H1 (cell line): ENCODE measurements around the gene SH3D19. TPM values are rescaled to one million over a fixed set of nuclear protein-coding genes. Genes with fewer than 3 reads are reported as not detected.

Experiments
- CTCF ChIA-PET: fragments of 300-600 bp; sonication (Branson Sonifier 250); formaldehyde crosslinking; loops from one replicate; lab custom pipeline; 2021; ENCODE audit not compliant: partially characterized antibody; lab: Charles Lee
- POLR2A ChIA-PET: fragments of 300-600 bp; sonication (Branson Sonifier 250); formaldehyde crosslinking; loops from one replicate; lab custom pipeline; 2021; ENCODE audit warnings: inconsistent platforms; ENCODE audit not compliant: partially characterized antibody; lab: Charles Lee
- DNase-seq, 2 experiments: peaks; one replicate each; pipeline versions ENCODE4 v3.0.0 to v3.0.0-alpha.2; 2010 to 2022; ENCODE audit warnings: low spot score in 2 of 2, low read depth in 1 of 2, mixed read lengths in 1 of 2
- FAIRE-seq: peaks from 2 replicates; lab custom pipeline; 2011; peaks lifted over from hg19 to GRCh38; lab: Jason Lieb, UNC
- H2AFZ ChIP-seq: 2 replicates; pipeline ENCODE4 v1.8.1; 2012; ENCODE audit warnings: low read length, inconsistent platforms
- H2AK5ac ChIP-seq: 2 replicates; pipeline ENCODE4 v1.6.1; 2013; ENCODE audit warnings: low read depth, low read length
- H2BK120ac ChIP-seq: replicated peaks from 2 replicates; pipeline ENCODE3; 2013; ENCODE audit warnings: low read depth, low read length, inconsistent platforms
- H2BK12ac ChIP-seq: 2 replicates; pipeline ENCODE4 v1.6.1; 2013; ENCODE audit warnings: low read depth, low read length
- H2BK15ac ChIP-seq: 2 replicates; pipeline ENCODE4 v1.6.1; 2013; ENCODE audit warnings: low read length
- H2BK20ac ChIP-seq: 2 replicates; pipeline ENCODE4 v1.6.1; 2013; ENCODE audit warnings: low read length
- H2BK5ac ChIP-seq: 2 replicates; pipeline ENCODE4 v1.6.1; 2013; ENCODE audit warnings: low read depth, low read length
- H3K14ac ChIP-seq: 2 replicates; pipeline ENCODE4 v1.6.1; 2013; ENCODE audit warnings: inconsistent platforms; ENCODE audit not compliant: insufficient read length
- H3K18ac ChIP-seq: 2 replicates; pipeline ENCODE4 v1.6.1; 2013; ENCODE audit warnings: low read length; ENCODE audit errors: extremely low read depth
- H3K23ac ChIP-seq: 2 replicates; pipeline ENCODE4 v1.6.1; 2013; ENCODE audit warnings: inconsistent platforms; ENCODE audit not compliant: insufficient read length
- H3K23me2 ChIP-seq: 2 replicates; pipeline ENCODE4 v1.6.1; 2013; ENCODE audit warnings: low read depth, low read length
- H3K27ac ChIP-seq: 2 replicates; pipeline ENCODE4 v1.6.1; 2011; ENCODE audit warnings: low read depth, low read length, inconsistent platforms
- H3K27me3 ChIP-seq, 4 experiments: replicated peaks in 1 of 4; 1 replicate in 1 of 4; 2 replicates in 3 of 4; pipeline versions ENCODE4 v1.6.1 to v1.8.1; 2011 to 2013; ENCODE audit warnings: low read length in 3 of 4, mild to moderate bottlenecking in 3 of 4, inconsistent platforms in 2 of 4, mixed read lengths in 2 of 4, moderate library complexity in 1 of 4; ENCODE audit not compliant: control insufficient read depth in 3 of 4, insufficient read depth in 3 of 4; ENCODE audit errors: extremely low read depth in 1 of 4
- H3K36me3 ChIP-seq, 4 experiments: 2 replicates each; pipeline versions ENCODE4 v1.6.1 to v1.8.1; 2011 to 2013; ENCODE audit warnings: mild to moderate bottlenecking in 4 of 4, low read length in 3 of 4, moderate library complexity in 2 of 4, control low read depth in 1 of 4, inconsistent platforms in 1 of 4; ENCODE audit not compliant: insufficient read depth in 4 of 4, control insufficient read depth in 2 of 4
- H3K4ac ChIP-seq: replicated peaks from 2 replicates; pipeline ENCODE3; 2013; ENCODE audit warnings: low read length, low read depth, mixed read lengths, inconsistent platforms; ENCODE audit not compliant: insufficient read length
- H3K4me1 ChIP-seq, 4 experiments: replicated peaks in 1 of 4; 1 replicate in 1 of 4; 2 replicates in 3 of 4; pipeline versions ENCODE4 v1.6.1 to v1.8.1; 2011 to 2013; ENCODE audit warnings: low read length in 3 of 4, inconsistent platforms in 2 of 4, mixed read lengths in 1 of 4; ENCODE audit not compliant: insufficient read depth in 4 of 4, control insufficient read depth in 3 of 4
- H3K4me2 ChIP-seq, 2 experiments: 2 replicates each; pipeline versions ENCODE4 v1.6.1 to v1.8.1; 2011 to 2013; ENCODE audit warnings: low read depth in 2 of 2, low read length in 2 of 2, control low read depth in 1 of 2, inconsistent platforms in 1 of 2, mild to moderate bottlenecking in 1 of 2; ENCODE audit not compliant: insufficient read depth in 1 of 2
- H3K4me3 ChIP-seq, 4 experiments: fragments of 200-600, 300-600 bp in 1 of 4; sonication (generic), shearing (Covaris generic), sonication (Bioruptor Twin) in 1 of 4; 2 replicates each; pipeline versions ENCODE4 v1.5.1 to v1.8.1; 2011 to 2016; ENCODE audit warnings: low read length in 4 of 4, low read depth in 3 of 4, control low read depth in 2 of 4, inconsistent platforms in 2 of 4, mild to moderate bottlenecking in 2 of 4, mixed read lengths in 1 of 4, moderate library complexity in 1 of 4; ENCODE audit not compliant: insufficient read depth in 2 of 4; ENCODE audit errors: extremely low read depth in 1 of 4
- H3K56ac ChIP-seq: replicated peaks from 2 replicates; pipeline ENCODE3; 2013; ENCODE audit warnings: low read depth, mild to moderate bottlenecking, mixed read lengths, low read length, inconsistent platforms; ENCODE audit not compliant: insufficient read length
- H3K79me1 ChIP-seq: 2 replicates; pipeline ENCODE4 v1.6.1; 2013; ENCODE audit warnings: low read depth, low read length, control low read depth
- H3K79me2 ChIP-seq, 2 experiments: 2 replicates each; pipeline versions ENCODE4 v1.6.1 to v1.8.1; 2012 to 2013; ENCODE audit warnings: low read length in 2 of 2, mild to moderate bottlenecking in 2 of 2, inconsistent platforms in 1 of 2; ENCODE audit not compliant: insufficient read depth in 2 of 2, control insufficient read depth in 1 of 2
- H3K9ac ChIP-seq, 4 experiments: replicated peaks in 1 of 4; 1 replicate in 1 of 4; 2 replicates in 3 of 4; pipeline versions ENCODE4 v1.6.1 to v1.8.1; 2011 to 2013; ENCODE audit warnings: low read depth in 3 of 4, low read length in 3 of 4, control low read depth in 2 of 4, mild to moderate bottlenecking in 2 of 4, moderate library complexity in 2 of 4, inconsistent platforms in 1 of 4; ENCODE audit errors: extremely low read depth in 1 of 4
- H3K9me3 ChIP-seq, 2 experiments: 2 replicates each; pipeline versions ENCODE4 v1.6.1 to v1.8.1; 2012 to 2013; ENCODE audit warnings: mild to moderate bottlenecking in 2 of 2, moderate library complexity in 2 of 2, control low read depth in 1 of 2, inconsistent platforms in 1 of 2, low read depth in 1 of 2, low read length in 1 of 2, mixed read lengths in 1 of 2; ENCODE audit not compliant: insufficient read depth in 2 of 2
- H4K20me1 ChIP-seq, 2 experiments: replicated peaks in 1 of 2; 2 replicates each; pipeline versions ENCODE3 to v1.8.1; 2011 to 2013; ENCODE audit warnings: inconsistent platforms in 2 of 2, low read length in 2 of 2, mild to moderate bottlenecking in 1 of 2; ENCODE audit not compliant: insufficient read depth in 2 of 2, control insufficient read depth in 1 of 2
- H4K5ac ChIP-seq: 2 replicates; pipeline ENCODE4 v1.6.1; 2013; ENCODE audit warnings: low read length, low read depth, mixed read lengths, inconsistent platforms; ENCODE audit not compliant: insufficient read length
- H4K8ac ChIP-seq: 2 replicates; pipeline ENCODE4 v1.8.0; 2013; ENCODE audit warnings: mild to moderate bottlenecking, moderate library complexity, low read length, inconsistent platforms; ENCODE audit not compliant: insufficient read depth; ENCODE audit errors: extremely low read depth
- H4K91ac ChIP-seq: replicated peaks from 2 replicates; pipeline ENCODE3; 2013; ENCODE audit warnings: low read length, mixed read lengths, inconsistent platforms; ENCODE audit not compliant: insufficient read length
- CHD2 ChIP-seq: IDR thresholded peaks from 2 replicates; pipeline ENCODE4 v1.6.1; 2012; ENCODE audit warnings: low read length, improper control_type of control experiment
- EGR1 ChIP-seq: IDR thresholded peaks from 2 replicates; pipeline ENCODE4 v1.6.1; 2011; ENCODE audit warnings: low read depth, low read length, borderline replicate concordance
- EP300 ChIP-seq, 2 experiments: IDR thresholded peaks; 1 replicate in 1 of 2; 2 replicates in 1 of 2; pipeline ENCODE4 v1.6.1; 2011 to 2012; ENCODE audit warnings: low read depth in 2 of 2, low read length in 2 of 2, mild to moderate bottlenecking in 2 of 2, borderline replicate concordance in 1 of 2, inconsistent platforms in 1 of 2, moderate library complexity in 1 of 2
- MAFK ChIP-seq: IDR thresholded peaks from 2 replicates; pipeline ENCODE4 v1.6.1; 2012; ENCODE audit warnings: low read depth, mild to moderate bottlenecking, improper control_type of control experiment, low read length
- RXRA ChIP-seq: IDR thresholded peaks from 2 replicates; pipeline ENCODE4 v1.6.1; 2011; ENCODE audit warnings: low read depth, mild to moderate bottlenecking, low read length, moderate library complexity; ENCODE audit not compliant: insufficient read depth
- SIRT6 ChIP-seq: IDR thresholded peaks from one replicate; pipeline ENCODE4 v1.7.1; 2012; ENCODE audit warnings: low read length, inconsistent platforms
- SP4 ChIP-seq: IDR thresholded peaks from 2 replicates; pipeline ENCODE4 v1.6.1; 2012; ENCODE audit warnings: low read length, inconsistent platforms
- WGBS, 2 experiments: shearing (Covaris generic) in 1 of 2; methylation state at CpG; one replicate each; pipeline versions ENCODE4 v1.1.6 to v1.1.7; 2013 to 2015; ENCODE audit warnings: low lambda C conversion rate in 2 of 2, mixed read lengths in 2 of 2, inconsistent platforms in 1 of 2, low coverage in 1 of 2, missing lambda C conversion rate in 1 of 2; ENCODE audit not compliant: insufficient replicate concordance in 2 of 2, insufficient coverage in 1 of 2, insufficient read length in 1 of 2; ENCODE audit errors: extremely low coverage in 1 of 2, missing lambda C conversion rate in 1 of 2; 5-methylcytosine and 5-hydroxymethylcytosine counted together
- polyA plus RNA-seq, 7 experiments: library from polyadenylated mRNA; depleted of rRNA in 3 of 7; stranded (reverse) in 5 of 7; unstranded in 2 of 7; fragments of >200 nt in 5 of 7; fragments of 200-250 nt in 2 of 7; gene quantifications; 1 replicate in 5 of 7; 2 replicates in 1 of 7; 4 replicates in 1 of 7; pipeline versions ENCODE4 v1.2.1 to v1.2.3, GENCODE V29; 2011 to 2013; ENCODE audit warnings: missing spikeins in 2 of 7, mixed read lengths in 2 of 7
- total RNA-seq: library from RNA; stranded (reverse); fragmentation: NEBNext Ultra II Directional; extraction: Animal tissue kit (Norgen Biotek cat#: 25700); gene quantifications from 2 replicates; pipeline ENCODE4 v1.2.1, GENCODE V29; 2021

SH3D19 gene
- total and polyA plus RNA-seq, 2 of the 8 experiments (the other 6 are each of a cell fraction or from before 2014, with no cell fraction given), result 11.7 to 51.3 TPM

GRCh38 chr4:151318307-151319006 lies 6.9 kb downstream of the SH3D19 start:
- H3K56ac ChIP-seq, result no peak overlapping the region
- H3K4me2 ChIP-seq, result no peak overlapping the region
- H4K91ac ChIP-seq, result no peak overlapping the region
- no peak overlapping the region for H2BK20ac ChIP-seq
- no peak overlapping the region for H4K5ac ChIP-seq
- H2AFZ ChIP-seq, result no peak overlapping the region
- peaks cover 7 to 96% of the 10 kb centered on the region in 2 experiments; a peak in 3 of 4 replicates for H3K79me2 ChIP-seq
- no peaks in the 10 kb centered on the region for H3K23me2 ChIP-seq
- CTCF ChIA-PET, result interaction anchor here (0.6 to 1.5 kb wide), 3 partner anchors 15 to 87 kb away, joined by 3 to 5 read pairs (median 3); no protein-coding TSS in a partner anchor
- no peaks in the 10 kb centered on the region for H3K9me3 ChIP-seq
- no peak overlapping the region for H2BK120ac ChIP-seq
- WGBS, 2 experiments, result 96% methylated on average over 1 of the region's 1 CpG; no CpG with 5 or more reads in 1 of the 2 experiments
- TF ChIP-seq SIRT6, result no peak
- TF ChIP-seq RXRA, result no peak
- TF ChIP-seq EP300 (IDR thresholded peaks at IDR 0.05; ENCODE audit: borderline replicate concordance in 1 of 2, low read depth in 2 of 2, low read length in 2 of 2), result no peak
- no peak for TF ChIP-seq CHD2
- TF ChIP-seq EGR1, result no peak
- peak; percentile 75; the same call in 1 of the 2 replicates for TF ChIP-seq MAFK
- no peak for TF ChIP-seq SP4
- TF ChIP-seq, all 59 proteins: peak for 1
- H3K27me3 ChIP-seq, result no peaks in the 10 kb centered on the region
- no peak overlapping the region for H3K27ac ChIP-seq
- H2BK15ac ChIP-seq, result no peak overlapping the region
- no peak overlapping the region for H3K9ac ChIP-seq
- H3K4ac ChIP-seq, result no peak overlapping the region
- DNase-seq (no peak), FAIRE-seq (no peak)
- no peak overlapping the region for H3K18ac ChIP-seq
- no peak overlapping the region for H2BK5ac ChIP-seq
- no peaks in the 10 kb centered on the region; a peak in 1 of 8 replicates for H3K36me3 ChIP-seq
- H2BK12ac ChIP-seq, result no peak overlapping the region
- no peak overlapping the region for H3K4me3 ChIP-seq
- H3K4me1 ChIP-seq, result peaks cover 0 to 11% (median 3%) of the 10 kb centered on the region in 4 experiments; a peak in 4 of 7 replicates
- POLR2A ChIA-PET, result interaction anchor here (1.3 to 2.0 kb wide), 3 partner anchors 9 to 145 kb away, joined by 3 to 5 read pairs (median 4); partner anchors contain the start of gene FHIP1A
- H4K20me1 ChIP-seq, result peaks cover 0 to 3% of the 10 kb centered on the region in 2 experiments
- no peak overlapping the region for H4K8ac ChIP-seq
- H3K79me1 ChIP-seq, result peaks cover 4% of the 10 kb centered on the region; the same call in 1 of the 2 replicates
- no peak overlapping the region for H3K14ac ChIP-seq
- H3K23ac ChIP-seq, result no peak overlapping the region
- H2AK5ac ChIP-seq, result no peak overlapping the region
